NCI-H2029 (cell line): Measurements from ENCODE around the gene HS2ST1.

ENCODE experiments used
- DNase-seq: peaks from one replicate; lab custom pipeline; 2025; lab: John Stamatoyannopoulos, UW

Gene HS2ST1

GRCh38 chr1:87140831-87141540 is 226.6 kb downstream of the HS2ST1 start:
- DNase-seq: no peak

- DNase-seq: peak; percentile 89
These were observed 227.1 kb downstream of the HS2ST1 start for GRCh38 chr1:87141556-87141955.

DNA sequence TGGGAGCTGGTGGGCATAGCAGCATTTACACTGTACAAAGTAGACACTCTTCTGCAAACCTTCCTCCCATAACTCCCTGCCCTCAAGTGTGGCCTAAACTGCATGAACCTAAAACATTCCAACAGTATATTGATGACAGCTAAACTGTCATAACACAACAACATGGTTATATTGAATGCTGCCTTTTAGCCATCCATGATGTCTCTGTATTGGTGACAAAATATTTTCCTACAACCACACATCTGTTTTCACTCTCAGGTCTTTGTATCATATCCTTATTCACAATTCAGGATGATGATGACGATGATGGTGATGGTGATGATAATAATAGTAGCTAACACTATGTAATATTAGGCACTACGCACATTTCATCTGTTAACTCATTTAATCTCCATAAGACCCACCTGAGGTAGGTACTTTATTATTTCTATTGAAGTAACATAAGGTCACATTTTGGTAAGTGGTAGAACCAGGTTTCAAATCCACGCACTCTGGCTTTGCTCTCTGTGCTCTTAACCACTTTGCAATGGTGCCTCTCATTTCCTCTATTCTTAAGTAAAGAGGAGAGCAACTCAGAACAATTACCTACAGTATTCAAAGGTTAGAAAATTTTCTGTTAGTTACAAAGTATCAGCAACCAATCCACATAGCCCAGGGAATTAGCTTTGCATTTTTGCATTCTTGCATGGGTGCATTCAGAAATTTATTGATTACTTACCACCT is 229.1 kb downstream of the HS2ST1 start:
- no peak for DNase-seq

DNA sequence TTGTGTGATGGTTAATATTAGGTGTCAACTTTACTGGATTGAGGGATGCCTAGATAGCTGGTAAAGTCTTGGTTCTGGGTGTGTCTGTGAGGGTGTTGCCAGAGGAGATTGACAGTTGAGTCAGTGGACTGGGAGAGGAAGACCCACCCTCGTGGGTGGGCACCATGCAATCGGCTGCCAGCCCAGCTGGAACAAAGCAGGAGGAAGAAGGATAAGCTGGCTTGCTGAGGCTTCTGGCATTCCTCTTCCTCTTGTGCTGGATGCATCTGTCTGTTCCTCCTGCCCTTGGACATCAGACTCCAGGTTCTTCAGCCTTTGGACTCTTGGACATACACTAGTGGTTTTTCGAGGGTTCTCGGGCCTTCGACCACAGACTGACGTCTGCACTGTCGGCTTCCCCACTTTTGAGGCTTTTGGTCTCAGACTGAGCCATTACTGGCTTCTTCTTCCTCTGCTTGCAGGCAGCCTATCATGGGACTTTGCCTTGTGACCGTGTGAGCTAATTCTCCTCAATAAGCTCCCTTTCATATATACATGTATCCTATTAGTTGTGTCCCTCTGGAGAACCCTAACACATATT is 230.0 kb downstream of the HS2ST1 start:
- DNase-seq: no peak

- DNase-seq: no peak
These were observed 230.5 kb downstream of the HS2ST1 start for GRCh38 chr1:87144981-87145380.

- DNase-seq: no peak
These were observed 232.1 kb downstream of the HS2ST1 start for GRCh38 chr1:87146538-87146937.

- no peak for DNase-seq
These were observed 232.6 kb downstream of the HS2ST1 start for GRCh38 chr1:87146986-87147385.

- DNase-seq: no peak
These were observed 233.4 kb downstream of the HS2ST1 start for GRCh38 chr1:87147851-87148250.

DNA sequence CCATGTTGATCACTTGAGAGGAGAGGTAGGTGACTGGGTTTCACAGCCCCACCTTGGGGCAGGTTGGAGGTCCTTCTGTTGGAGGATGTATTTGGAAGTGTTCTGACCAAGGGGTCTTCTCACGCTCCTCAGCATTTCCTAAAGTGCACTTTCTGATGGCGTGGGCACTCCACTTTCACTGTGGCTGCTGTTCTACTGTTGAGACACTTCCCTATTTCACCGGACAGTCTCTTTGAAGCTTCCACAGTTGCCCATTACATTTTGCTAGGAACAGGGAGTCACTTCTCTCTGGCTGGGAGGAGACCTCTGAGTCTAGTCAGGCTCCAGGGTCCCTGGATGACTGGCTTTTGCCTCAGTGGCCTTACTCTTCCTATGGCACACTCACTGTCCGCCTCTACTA is 234.2 kb downstream of the HS2ST1 start:
- DNase-seq: no peak

DNA sequence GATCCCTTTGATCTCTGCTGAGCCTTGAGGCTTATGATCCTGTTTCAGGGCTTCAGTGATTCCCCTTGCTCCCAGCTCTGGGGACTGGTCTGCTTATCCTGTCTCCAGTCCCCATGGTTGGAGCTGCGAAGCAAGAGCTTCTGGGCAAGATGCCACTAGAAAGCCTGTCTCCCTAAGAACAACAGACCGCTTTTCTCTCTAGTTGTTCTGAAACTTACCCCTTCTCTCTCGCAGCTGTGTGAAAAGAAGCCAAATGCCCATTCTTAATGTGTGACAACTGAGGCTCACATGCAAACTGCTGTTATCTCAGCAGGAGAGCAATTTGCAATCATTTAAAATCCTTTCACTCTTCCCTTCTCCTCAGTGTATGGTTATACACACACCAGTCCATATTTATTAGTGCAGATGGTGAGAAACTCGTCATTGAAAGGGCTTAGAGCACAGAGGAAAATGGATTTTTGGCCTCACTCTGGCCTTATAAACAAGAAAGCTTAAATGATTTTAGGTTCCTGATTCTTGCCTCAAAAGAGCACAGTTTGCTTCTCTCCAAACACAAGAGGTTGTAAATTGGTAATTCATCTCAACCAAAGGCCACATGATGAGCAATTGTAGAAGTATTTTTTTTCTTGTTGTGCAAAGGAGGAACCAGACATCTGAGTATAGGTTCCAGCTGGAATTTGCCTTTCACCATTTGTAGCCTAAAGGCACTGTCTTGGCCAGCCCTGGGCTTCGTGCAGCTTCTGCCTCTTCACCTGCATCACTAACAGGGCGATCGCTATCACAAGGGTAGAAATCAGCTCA is 235.0 kb downstream of the HS2ST1 start:
- no peak for DNase-seq

DNA sequence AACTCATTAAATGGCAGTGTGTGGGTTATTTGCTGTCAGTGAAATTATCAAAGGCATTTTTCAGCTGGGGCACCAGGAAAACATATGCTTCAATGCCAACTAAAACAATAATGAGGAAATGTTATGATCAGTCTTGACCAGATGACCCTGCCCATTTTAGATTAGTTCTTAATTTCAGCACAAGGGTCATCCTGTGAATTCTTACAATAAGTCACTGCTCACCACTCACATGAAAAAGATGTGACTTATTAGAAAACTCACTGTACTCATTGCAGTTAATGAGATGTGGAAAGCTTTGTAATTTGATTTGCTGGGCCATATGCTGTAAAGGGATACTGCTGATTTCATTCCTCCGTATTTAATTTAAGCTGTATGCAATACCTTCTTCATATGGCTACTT is 235.7 kb downstream of the HS2ST1 start:
- no peak for DNase-seq

DNA sequence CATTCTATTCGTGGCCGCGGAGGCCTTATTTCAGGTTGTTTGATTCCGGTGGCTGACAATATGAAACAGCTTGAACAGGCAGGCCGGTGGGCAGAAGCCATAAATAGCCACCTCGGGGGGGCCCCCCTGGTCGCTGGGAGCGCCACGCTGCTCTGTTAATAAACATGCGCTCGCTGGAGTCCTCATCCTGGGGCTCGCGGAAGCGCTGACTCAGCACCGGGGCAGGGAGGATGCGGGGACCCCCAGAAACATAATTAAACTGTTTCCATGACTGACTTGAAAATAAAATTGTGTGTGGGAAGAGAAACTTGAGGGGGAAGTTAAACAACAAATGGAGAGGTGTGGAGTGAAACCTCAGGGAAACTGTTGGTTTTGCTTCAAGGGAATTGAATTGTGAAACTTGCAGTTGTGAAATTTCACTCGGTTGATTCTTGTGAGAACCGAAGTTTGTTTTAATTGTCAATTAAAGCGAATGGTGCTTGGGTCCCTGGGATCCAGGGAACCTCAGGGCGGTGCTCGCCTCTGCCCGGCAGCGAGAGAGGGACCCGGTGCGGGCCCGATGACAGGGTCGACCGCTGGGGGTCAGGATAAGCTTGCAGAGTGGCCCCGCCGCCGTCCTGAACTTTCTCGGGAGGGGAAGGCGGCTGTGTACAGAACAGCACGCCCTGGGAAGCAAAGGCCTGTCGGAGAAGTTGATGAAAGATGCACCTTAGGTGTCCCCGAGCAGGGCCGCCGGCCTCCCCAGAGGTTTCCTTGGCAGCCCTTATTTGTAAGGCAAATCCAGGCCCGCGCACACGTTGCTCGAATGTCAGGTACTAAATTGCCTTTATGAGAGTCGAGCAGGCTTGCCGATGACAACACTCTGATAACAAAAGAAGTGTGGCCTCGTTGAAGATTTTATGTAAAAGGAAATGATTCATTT is 237.3 kb downstream of the HS2ST1 start:
- DNase-seq: no peak

DNA sequence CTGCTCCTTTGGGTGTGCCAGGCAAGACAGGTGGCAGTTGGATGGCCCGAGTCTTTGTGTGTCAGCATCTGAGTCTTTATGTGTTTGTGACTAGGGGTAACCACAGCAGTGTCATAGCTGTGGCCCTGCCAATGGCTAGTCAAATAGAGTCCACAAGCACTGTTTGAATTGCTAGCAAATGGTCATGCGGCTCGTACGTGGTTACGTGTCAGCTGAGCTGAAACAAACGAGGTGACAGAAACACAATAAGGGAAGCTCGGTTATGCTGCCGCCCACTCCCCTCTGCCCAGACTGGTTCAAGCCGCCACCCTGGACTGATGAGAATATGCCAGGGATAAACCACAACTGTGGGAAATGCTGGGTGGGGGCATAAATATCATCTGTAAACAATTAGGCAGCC is 239.9 kb downstream of the HS2ST1 start:
- DNase-seq: peak; percentile 14

GRCh38 chr1:87155170-87155569 is 240.7 kb downstream of the HS2ST1 start:
- DNase-seq: no peak

DNA sequence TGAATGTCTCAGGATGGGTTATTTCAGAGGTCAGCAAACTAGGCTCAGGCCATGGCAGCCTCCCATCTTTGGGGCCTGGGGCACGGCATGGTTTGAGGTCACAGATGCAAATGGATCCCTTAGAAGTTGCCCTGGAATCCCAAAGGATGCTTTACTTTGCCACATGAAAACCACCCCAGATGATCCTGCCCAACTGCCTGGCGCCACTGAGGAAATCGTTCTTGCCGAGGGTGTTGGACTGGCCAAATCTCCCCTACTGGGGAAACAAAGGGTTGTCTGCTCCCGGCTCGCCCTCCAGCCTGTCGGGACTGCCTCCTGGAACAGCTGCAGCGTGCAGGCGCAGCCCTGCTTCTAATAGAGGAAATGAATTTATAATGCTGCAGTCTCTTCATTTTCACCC is 241.2 kb downstream of the HS2ST1 start:
- no peak for DNase-seq

DNA sequence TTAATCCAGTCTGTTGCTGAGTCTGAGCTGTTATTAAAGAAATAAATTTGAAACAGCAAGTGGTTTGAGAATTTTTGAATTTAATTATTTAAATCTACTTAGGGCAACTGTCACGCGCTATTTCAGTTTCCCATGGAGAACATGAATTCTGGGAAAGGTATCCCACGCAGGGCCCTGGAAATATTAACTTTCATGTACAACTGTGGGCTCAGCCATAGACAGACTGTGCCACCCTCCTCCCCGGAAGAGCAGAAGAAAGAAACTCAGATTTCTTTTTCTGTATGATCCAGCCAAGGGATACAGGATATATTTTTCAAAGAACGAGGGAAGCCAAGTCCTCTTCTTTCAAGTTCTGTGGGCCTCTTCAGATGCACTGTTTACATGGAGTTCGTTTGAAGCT is 241.7 kb downstream of the HS2ST1 start:
- DNase-seq: no peak

- DNase-seq: no peak
These were observed 245.0 kb downstream of the HS2ST1 start for GRCh38 chr1:87159378-87159915.
